Measurements from ENCODE around the gene ANKRD33B.

Gene ANKRD33B

GRCh38 chr5:10599113-10599512, 35.2 kb downstream of the ANKRD33B start:
- no peak for TF ChIP-seq CTCF (IDR thresholded peaks at IDR 0.05)

GRCh38 chr5:10599862-10600284, 36.0 kb downstream of the ANKRD33B start:
- no peak for TF ChIP-seq CTCF (IDR thresholded peaks at IDR 0.05)

GRCh38 chr5:10600626-10601245, 36.9 kb downstream of the ANKRD33B start:
- TF ChIP-seq CTCF (IDR thresholded peaks at IDR 0.05) = no peak

GRCh38 chr5:10601246-10602030, 37.6 kb downstream of the ANKRD33B start:
- TF ChIP-seq CTCF (IDR thresholded peaks at IDR 0.05) = no peak

- no peak for TF ChIP-seq CTCF (IDR thresholded peaks at IDR 0.05)
Observed at GRCh38 chr5:10602031-10602806, 38.3 kb downstream of the ANKRD33B start.

GRCh38 chr5:10604975-10605374, 41.1 kb downstream of the ANKRD33B start:
- TF ChIP-seq CTCF (IDR thresholded peaks at IDR 0.05) = no peak

- no peak for TF ChIP-seq CTCF (IDR thresholded peaks at IDR 0.05)
Observed at GRCh38 chr5:10607023-10607665, 43.3 kb downstream of the ANKRD33B start.

Measured in LNCAP (cell line).